GM21515 (cell line): Measurements from ENCODE around the gene SEC23B.
"Not testable (repeated sequence)": the region's sequence is repeated elsewhere in the genome, so short reads cannot be mapped to it uniquely, and the experiment has no call there.

ENCODE experiments used
- ATAC-seq: cut with Tn5 transposase; IDR thresholded peaks from one replicate; pipeline ENCODE4 v1.9.1; 2021; ENCODE audit not compliant: unreplicated experiment

SEC23B gene

GRCh38 chr20:18507218-18508191 is at the start of gene SEC23B:
SEC23B (plus strand) TSS chr20:18507940; CDS start chr20:18510836, 2,896 bp downstream.
- ATAC-seq: peak; percentile 91

GRCh38 chr20:18465536-18466200 is 42.1 kb upstream of the SEC23B start:
- ATAC-seq: no peak

DNA sequence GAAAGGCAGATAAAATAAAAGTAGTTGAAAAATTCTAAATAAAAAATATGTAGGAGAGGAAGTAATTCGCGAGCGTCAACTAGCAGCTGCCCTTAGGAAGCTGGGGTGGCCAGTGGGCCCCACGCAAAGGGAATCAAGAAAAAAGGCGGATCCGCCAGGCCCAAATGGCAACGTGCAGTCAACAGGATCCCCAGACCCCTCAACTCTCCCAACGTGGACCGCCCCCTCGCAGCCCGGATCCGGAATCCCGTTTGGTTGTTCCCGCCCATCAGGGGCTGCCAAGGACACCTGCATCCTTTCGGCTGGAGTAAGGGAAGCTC is 41.2 kb upstream of the SEC23B start:
- ATAC-seq: peak; percentile 23

GRCh38 chr20:18466894-18467730 is 40.6 kb upstream of the SEC23B start, which contains the start of the genes DZANK1 and POLR3F:
DZANK1 (minus strand) TSS chr20:18467030; CDS start chr20:18465358, 1,672 bp downstream.
POLR3F (plus strand) TSS chr20:18467390; CDS start chr20:18467507, 117 bp downstream.
- peak; percentile 95 for ATAC-seq

DNA sequence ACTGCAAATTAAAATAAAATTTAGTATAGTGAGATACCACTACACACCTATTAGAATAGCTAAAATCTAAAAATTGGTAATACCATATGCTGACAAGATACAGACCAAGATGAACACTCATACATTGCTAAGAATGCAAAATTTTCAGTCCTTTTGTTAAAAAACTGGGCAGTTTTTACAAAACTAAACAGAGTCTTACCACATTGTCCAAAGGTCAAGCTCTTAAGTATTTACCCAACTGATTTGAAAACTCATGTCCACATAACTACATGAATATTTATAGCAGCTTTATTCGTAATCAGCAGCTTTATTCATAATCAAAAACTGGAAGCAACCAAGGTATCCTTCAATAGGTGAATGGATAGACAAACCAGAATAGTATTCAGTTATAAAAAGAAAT is 30.5 kb upstream of the SEC23B start:
- ATAC-seq: no peak

DNA sequence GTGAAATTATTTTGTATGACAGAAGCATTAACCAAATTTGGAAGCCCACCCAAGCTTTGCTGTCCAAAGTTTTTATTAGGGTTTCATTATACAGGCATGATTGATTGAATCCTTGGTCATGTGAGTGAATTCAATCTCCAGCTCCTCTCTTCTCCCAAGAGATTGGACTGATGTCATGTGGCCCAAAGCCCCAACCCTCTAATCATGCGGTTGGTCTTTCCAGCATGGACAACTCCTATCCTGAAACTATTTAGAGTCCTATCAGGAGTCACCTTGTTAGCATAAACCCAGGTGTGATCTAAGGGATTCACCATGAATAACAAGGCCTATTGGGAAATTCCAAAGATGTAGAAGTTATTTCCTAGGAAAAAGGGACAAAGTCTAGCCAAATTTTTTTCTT is 29.9 kb upstream of the SEC23B start:
- ATAC-seq: no peak

DNA sequence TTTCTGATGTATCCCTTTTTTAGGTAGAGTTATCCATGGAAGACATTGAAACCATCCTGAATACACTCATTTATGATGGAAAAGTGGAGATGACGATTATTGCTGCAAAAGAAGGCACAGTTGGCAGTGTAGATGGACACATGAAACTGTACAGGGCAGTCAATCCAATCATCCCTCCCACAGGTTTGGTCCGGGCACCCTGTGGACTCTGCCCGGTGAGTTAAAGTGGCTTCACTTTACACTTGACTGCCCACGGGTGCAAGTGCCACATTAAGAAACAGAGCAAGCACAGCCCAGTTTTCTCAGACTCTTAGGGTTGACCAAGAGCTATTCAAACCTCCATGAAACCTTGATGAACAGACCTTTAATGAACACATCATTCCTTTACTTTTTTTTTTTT is 26.1 kb upstream of the SEC23B start:
- no peak for ATAC-seq

- ATAC-seq: no peak
Observed at GRCh38 chr20:18488301-18488700, 19.4 kb upstream of the SEC23B start.

- no peak for ATAC-seq
Observed at GRCh38 chr20:18496042-18496441, 11.7 kb upstream of the SEC23B start.

- ATAC-seq: peak; percentile 96
Observed at GRCh38 chr20:18496740-18497592, 10.8 kb upstream of the SEC23B start, which contains the start of gene RBBP9. RBBP9 (minus strand) TSS chr20:18497225; CDS start chr20:18497167, 58 bp downstream.

DNA sequence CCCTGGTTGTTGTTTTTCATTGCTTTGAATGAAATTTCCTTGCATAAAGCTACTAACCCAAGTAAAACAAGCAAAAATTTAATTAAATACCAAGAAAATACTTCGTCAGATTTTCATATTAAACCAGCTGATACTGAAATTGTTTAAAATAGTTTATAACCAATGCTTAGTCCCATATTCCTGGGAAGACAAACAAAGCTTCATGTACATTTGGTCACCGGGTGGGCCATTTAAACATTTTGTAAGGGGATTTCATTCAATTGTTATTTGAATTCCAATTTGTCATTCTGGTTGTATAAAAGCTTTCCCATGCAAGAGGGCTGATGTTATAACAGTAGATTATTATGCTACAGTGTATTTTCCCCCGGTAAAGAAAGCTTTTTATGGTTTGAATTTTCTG is 10.1 kb upstream of the SEC23B start:
- ATAC-seq: no peak

DNA sequence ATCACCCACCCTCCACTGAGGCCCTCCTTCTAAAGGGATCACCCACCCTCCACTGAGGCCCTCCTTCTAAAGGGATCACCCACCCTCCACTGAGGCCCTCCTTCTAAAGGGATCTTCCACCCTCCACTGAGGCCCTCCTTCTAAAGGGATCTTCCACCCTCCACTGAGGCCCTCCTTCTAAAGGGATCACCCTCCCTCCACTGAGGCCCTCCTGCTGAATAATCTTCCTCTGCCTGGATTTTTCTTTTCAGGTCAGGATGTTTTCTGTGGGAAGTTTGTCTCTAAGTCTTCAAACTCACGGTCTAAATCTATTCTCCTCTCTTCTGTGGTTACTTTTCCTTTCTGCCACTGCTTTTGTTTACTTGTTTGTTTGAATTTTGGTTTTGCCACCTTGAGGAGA is 6.1 kb upstream of the SEC23B start:
- ATAC-seq: not testable (repeated sequence)

- ATAC-seq: no peak
Observed at GRCh38 chr20:18504479-18505060, 3.2 kb upstream of the SEC23B start.

GRCh38 chr20:18506744-18507143 is 996 bp upstream of the SEC23B start:
- ATAC-seq: no peak

DNA sequence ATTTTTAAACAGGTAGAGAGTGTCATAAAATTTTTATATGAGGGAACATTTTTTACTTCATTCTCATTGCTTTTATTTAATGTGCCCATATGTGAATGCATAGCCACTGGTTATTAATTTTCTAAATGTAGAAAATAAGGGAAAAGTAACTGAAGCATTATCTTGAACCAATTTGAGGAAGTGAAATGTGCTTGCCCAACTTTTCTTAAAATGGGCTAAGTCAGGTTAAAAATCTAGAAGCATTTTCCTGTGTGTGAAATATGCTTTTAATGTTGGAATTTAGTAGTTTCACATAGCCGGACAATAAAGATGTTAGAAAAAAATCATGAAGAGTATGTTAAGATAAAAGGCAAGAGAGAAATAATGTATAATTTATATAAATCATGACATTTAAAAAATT is 3.8 kb downstream of the SEC23B start:
- ATAC-seq: no peak

GRCh38 chr20:18513208-18513607 is 5.5 kb downstream of the SEC23B start:
- ATAC-seq: no peak

- no peak for ATAC-seq
Observed at GRCh38 chr20:18514127-18514526, 6.4 kb downstream of the SEC23B start.

GRCh38 chr20:18515973-18516372 is 8.2 kb downstream of the SEC23B start:
- ATAC-seq: no peak

GRCh38 chr20:18522066-18522465 is 14.3 kb downstream of the SEC23B start:
- ATAC-seq: not testable (repeated sequence)

- no peak for ATAC-seq
Observed at GRCh38 chr20:18523066-18523465, 15.3 kb downstream of the SEC23B start.
